Measurements from ENCODE around the gene NCAPG2.

Gene NCAPG2

GRCh38 chr7:158741294-158741666 is 36.7 kb upstream of the NCAPG2 start:
- Mint-ChIP-seq H3K27ac (no peak overlapping the region), H3K36me3 (peaks cover 5% of the 10 kb centered on the region), H3K4me1 (ENCODE audit: low read depth) (no peaks in the 10 kb centered on the region), H3K4me3 (no peak overlapping the region), H3K27me3 (no peaks in the 10 kb centered on the region), H3K9me3 (ENCODE audit: low read depth) (no peaks in the 10 kb centered on the region)

- Mint-ChIP-seq H3K27ac (peak overlapping the region; percentile 72), H3K9me3 (ENCODE audit: low read depth) (no peaks in the 10 kb centered on the region), H3K4me1 (ENCODE audit: low read depth) (no peaks in the 10 kb centered on the region), H3K27me3 (no peaks in the 10 kb centered on the region), H3K4me3 (no peak overlapping the region), H3K36me3 (peaks cover 3% of the 10 kb centered on the region)
These were observed 36.2 kb upstream of the NCAPG2 start for GRCh38 chr7:158740657-158741293.

GRCh38 chr7:158740013-158740656 is 35.5 kb upstream of the NCAPG2 start:
- H3K27me3 Mint-ChIP-seq = no peaks in the 10 kb centered on the region
- H3K27ac Mint-ChIP-seq = peak overlapping the region; percentile 72
- no peak overlapping the region for H3K4me3 Mint-ChIP-seq
- no peaks in the 10 kb centered on the region for H3K4me1 Mint-ChIP-seq (ENCODE audit: low read depth)
- H3K9me3 Mint-ChIP-seq (ENCODE audit: low read depth) = no peaks in the 10 kb centered on the region
- H3K36me3 Mint-ChIP-seq = peaks cover 3% of the 10 kb centered on the region

GRCh38 chr7:158738841-158739240 is 34.2 kb upstream of the NCAPG2 start:
- Mint-ChIP-seq H3K4me1 (ENCODE audit: low read depth) (no peaks in the 10 kb centered on the region), H3K36me3 (peaks cover 3% of the 10 kb centered on the region), H3K27ac (no peak overlapping the region), H3K9me3 (ENCODE audit: low read depth) (no peaks in the 10 kb centered on the region), H3K27me3 (no peaks in the 10 kb centered on the region), H3K4me3 (no peak overlapping the region)

GRCh38 chr7:158737064-158737695 is 32.6 kb upstream of the NCAPG2 start:
- Mint-ChIP-seq H3K4me3 (no peak overlapping the region), H3K27ac (peak overlapping the region; percentile 22), H3K4me1 (ENCODE audit: low read depth) (no peaks in the 10 kb centered on the region), H3K36me3 (peaks cover 3% of the 10 kb centered on the region), H3K27me3 (no peaks in the 10 kb centered on the region), H3K9me3 (ENCODE audit: low read depth) (no peaks in the 10 kb centered on the region)

GRCh38 chr7:158735935-158736334 is 31.3 kb upstream of the NCAPG2 start:
- Mint-ChIP-seq H3K9me3 (ENCODE audit: low read depth) (no peaks in the 10 kb centered on the region), H3K36me3 (peaks cover 3% of the 10 kb centered on the region), H3K27ac (peak overlapping the region; percentile 59), H3K27me3 (no peaks in the 10 kb centered on the region), H3K4me1 (ENCODE audit: low read depth) (no peaks in the 10 kb centered on the region), H3K4me3 (no peak overlapping the region)

GRCh38 chr7:158734861-158735260 is 30.3 kb upstream of the NCAPG2 start:
- Mint-ChIP-seq H3K4me1 (ENCODE audit: low read depth) (no peaks in the 10 kb centered on the region), H3K27ac (peak overlapping the region; percentile 4), H3K36me3 (peaks cover 6% of the 10 kb centered on the region), H3K4me3 (no peak overlapping the region), H3K9me3 (ENCODE audit: low read depth) (no peaks in the 10 kb centered on the region), H3K27me3 (no peaks in the 10 kb centered on the region)

GRCh38 chr7:158733775-158734494 is 29.3 kb upstream of the NCAPG2 start:
- Mint-ChIP-seq H3K27ac (no peak overlapping the region), H3K9me3 (ENCODE audit: low read depth) (no peaks in the 10 kb centered on the region), H3K4me3 (no peak overlapping the region), H3K27me3 (no peaks in the 10 kb centered on the region), H3K36me3 (peaks cover 6% of the 10 kb centered on the region), H3K4me1 (ENCODE audit: low read depth) (no peaks in the 10 kb centered on the region)

GRCh38 chr7:158733220-158733519 is 28.6 kb upstream of the NCAPG2 start:
- Mint-ChIP-seq H3K4me3 (no peak overlapping the region), H3K27ac (no peak overlapping the region), H3K27me3 (no peaks in the 10 kb centered on the region), H3K9me3 (ENCODE audit: low read depth) (no peaks in the 10 kb centered on the region), H3K36me3 (peaks cover 4% of the 10 kb centered on the region), H3K4me1 (ENCODE audit: low read depth) (peaks cover under 1% of the 10 kb centered on the region)

GRCh38 chr7:158732494-158733219 is 28.1 kb upstream of the NCAPG2 start:
- H3K36me3 Mint-ChIP-seq = peaks cover 4% of the 10 kb centered on the region
- H3K4me1 Mint-ChIP-seq (ENCODE audit: low read depth) = peaks cover 3% of the 10 kb centered on the region
- H3K4me3 Mint-ChIP-seq = no peak overlapping the region
- no peaks in the 10 kb centered on the region for H3K27me3 Mint-ChIP-seq
- no peak overlapping the region for H3K27ac Mint-ChIP-seq
- no peaks in the 10 kb centered on the region for H3K9me3 Mint-ChIP-seq (ENCODE audit: low read depth)

- Mint-ChIP-seq H3K9me3 (ENCODE audit: low read depth) (no peaks in the 10 kb centered on the region), H3K27me3 (no peaks in the 10 kb centered on the region), H3K4me1 (ENCODE audit: low read depth) (peaks cover 3% of the 10 kb centered on the region), H3K4me3 (no peak overlapping the region), H3K27ac (peak overlapping the region; percentile 54), H3K36me3 (peaks cover 4% of the 10 kb centered on the region)
These were observed 27.2 kb upstream of the NCAPG2 start for GRCh38 chr7:158731761-158732160.

- peaks cover 4% of the 10 kb centered on the region for H3K36me3 Mint-ChIP-seq
- no peaks in the 10 kb centered on the region for H3K27me3 Mint-ChIP-seq
- H3K27ac Mint-ChIP-seq = peak overlapping the region; percentile 74
- no peak overlapping the region for H3K4me3 Mint-ChIP-seq
- H3K4me1 Mint-ChIP-seq (ENCODE audit: low read depth) = peaks cover 3% of the 10 kb centered on the region
- H3K9me3 Mint-ChIP-seq (ENCODE audit: low read depth) = no peaks in the 10 kb centered on the region
These were observed 26.1 kb upstream of the NCAPG2 start for GRCh38 chr7:158730383-158731346.

GRCh38 chr7:158729646-158730382 is 25.2 kb upstream of the NCAPG2 start:
- Mint-ChIP-seq H3K4me1 (ENCODE audit: low read depth) (peaks cover 3% of the 10 kb centered on the region), H3K27ac (peak overlapping the region; percentile 74), H3K4me3 (no peak overlapping the region), H3K9me3 (ENCODE audit: low read depth) (no peaks in the 10 kb centered on the region), H3K36me3 (peaks cover 4% of the 10 kb centered on the region), H3K27me3 (no peaks in the 10 kb centered on the region)
